Adrenal gland (tissue), 5 donors: Measurements from ENCODE around the gene DES.

ENCODE experiments used
- POLR2A ChIP-seq, 2 donors: fragments of 450-650 bp; IDR thresholded peaks; one replicate each; pipeline ENCODE4 v1.6.1; 2017; ENCODE audit warnings: antibody characterized with exemption in 2 of 2, mild to moderate bottlenecking in 2 of 2, moderate library complexity in 1 of 2
- TF ChIP-seq, protein P1 (sequence below), 6 experiments: fragments of 450-650 bp in 4 of 6; fragments of 200-600 bp in 2 of 6; sonication (generic) in 1 of 6; IDR thresholded peaks; 1 replicate in 5 of 6; 2 replicates in 1 of 6; pipeline versions ENCODE4 v1.5.1 to v1.8.0; 2016 to 2021; ENCODE audit warnings: antibody characterized with exemption in 6 of 6, mild to moderate bottlenecking in 2 of 6, moderate library complexity in 1 of 6
- donor health status: DM: no; HTN: no; CAD: no.

DNA sequence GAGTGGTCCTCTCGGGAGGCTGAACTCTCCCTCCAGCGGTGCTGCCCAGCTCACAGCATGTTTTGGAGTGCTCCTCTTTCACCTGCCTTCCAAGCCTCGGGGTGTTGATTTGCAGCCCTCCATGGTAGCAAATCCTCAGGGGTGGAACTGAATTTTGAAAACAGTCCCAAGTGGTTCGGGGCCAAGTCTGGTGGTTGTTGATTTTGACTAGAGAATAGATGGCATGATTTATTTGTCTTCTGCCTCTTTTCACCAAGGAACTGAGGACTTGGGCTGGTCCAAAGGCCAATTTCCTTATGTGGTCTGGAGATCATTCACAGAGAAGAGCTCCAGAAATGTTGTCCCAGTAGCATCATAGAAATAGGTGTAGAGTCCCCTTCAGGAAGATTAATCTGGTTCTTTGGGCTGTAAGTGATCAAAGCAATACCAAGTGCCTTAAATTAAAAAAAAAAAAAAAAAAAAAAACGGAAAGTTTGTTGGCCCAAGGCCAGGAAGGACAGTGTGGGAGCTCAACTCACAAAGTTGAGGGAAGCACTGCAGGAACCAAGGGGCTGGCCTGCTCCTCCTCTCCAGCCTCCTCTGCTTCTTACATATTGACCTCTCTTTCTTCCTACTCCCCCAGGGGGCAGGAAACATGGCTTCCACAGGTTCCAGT, 2.5 kb upstream of the DES start:
- TF ChIP-seq, protein P1, sequence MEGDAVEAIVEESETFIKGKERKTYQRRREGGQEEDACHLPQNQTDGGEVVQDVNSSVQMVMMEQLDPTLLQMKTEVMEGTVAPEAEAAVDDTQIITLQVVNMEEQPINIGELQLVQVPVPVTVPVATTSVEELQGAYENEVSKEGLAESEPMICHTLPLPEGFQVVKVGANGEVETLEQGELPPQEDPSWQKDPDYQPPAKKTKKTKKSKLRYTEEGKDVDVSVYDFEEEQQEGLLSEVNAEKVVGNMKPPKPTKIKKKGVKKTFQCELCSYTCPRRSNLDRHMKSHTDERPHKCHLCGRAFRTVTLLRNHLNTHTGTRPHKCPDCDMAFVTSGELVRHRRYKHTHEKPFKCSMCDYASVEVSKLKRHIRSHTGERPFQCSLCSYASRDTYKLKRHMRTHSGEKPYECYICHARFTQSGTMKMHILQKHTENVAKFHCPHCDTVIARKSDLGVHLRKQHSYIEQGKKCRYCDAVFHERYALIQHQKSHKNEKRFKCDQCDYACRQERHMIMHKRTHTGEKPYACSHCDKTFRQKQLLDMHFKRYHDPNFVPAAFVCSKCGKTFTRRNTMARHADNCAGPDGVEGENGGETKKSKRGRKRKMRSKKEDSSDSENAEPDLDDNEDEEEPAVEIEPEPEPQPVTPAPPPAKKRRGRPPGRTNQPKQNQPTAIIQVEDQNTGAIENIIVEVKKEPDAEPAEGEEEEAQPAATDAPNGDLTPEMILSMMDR (IDR thresholded peaks at IDR 0.05): no peak
- TF ChIP-seq POLR2A (IDR thresholded peaks at IDR 0.05): no peak
